Testis (tissue), 2 donors: ENCODE results near the gene AP1M1.

Experiments
- CTCF ChIP-seq, 3 experiments: fragments of 450-650 bp in 2 of 3; fragments of 200-600 bp in 1 of 3; sonication (generic) in 1 of 3; IDR thresholded peaks; one replicate each; pipeline ENCODE4 v1.5.1; 2016 to 2019; ENCODE audit warnings: antibody characterized with exemption in 3 of 3, mild to moderate bottlenecking in 2 of 3, moderate library complexity in 1 of 3
- POLR2A ChIP-seq: fragments of 450-650 bp; IDR thresholded peaks from one replicate; pipeline ENCODE4 v1.6.1; 2017; ENCODE audit warnings: antibody characterized with exemption, mild to moderate bottlenecking, moderate library complexity

- TF ChIP-seq CTCF (IDR thresholded peaks at IDR 0.05) (no peak), POLR2A (no peak)
These were observed 11.3 kb downstream of the AP1M1 start for GRCh38 chr19:16208847-16209665.
